Measurements from ENCODE around the gene GNPTG. TPM values are rescaled to one million over a fixed set of nuclear protein-coding genes. Genes with fewer than 3 reads are reported as not detected.
A peak's percentile ranks its signal among the peaks of the same experiment; 100 is the strongest.

Gene GNPTG
- 10 to 100 TPM; 51.5 to 77.0 (median 71.5) TPM for polyA plus RNA-seq (ENCODE audit: insufficient read length in 4 of 4)

DNA sequence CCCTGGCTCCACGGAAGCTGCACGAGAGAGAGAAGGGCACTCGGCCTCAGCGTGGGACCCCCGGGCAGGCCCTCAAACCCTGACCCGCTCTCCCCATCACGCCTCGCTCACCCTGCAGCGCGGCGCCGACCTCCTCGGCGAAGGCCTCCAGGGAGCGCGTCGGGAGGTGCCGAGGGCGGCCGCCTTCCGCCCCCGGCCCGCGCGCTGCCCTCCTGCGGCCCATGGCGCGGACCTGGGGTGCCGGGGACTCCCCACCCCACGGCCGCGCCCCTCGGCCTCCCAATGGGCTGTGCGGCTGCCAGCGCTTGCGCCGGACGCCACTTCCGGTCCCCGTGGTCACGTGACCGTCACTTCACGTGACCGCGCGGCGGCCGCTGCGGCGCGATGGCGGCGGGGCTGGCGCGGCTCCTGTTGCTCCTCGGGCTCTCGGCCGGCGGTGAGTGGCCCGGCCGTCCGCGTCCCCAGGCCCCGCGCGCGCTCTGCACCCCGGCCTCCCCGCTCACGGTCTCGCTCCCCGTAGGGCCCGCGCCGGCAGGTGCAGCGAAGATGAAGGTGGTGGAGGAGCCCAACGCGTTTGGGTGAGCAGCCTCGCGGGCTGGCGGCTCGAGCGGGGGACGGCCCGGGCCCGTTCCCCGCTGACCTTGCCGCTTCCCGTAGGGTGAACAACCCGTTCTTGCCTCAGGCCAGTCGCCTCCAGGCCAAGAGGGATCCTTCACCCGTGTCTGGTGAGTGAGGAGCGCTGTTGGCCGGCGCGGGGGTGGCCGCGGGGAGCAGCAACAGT, at the start of gene GNPTG, which contains the start of gene TSR3:
Gene GNPTG (plus strand): TSS at position 350 of the 781 bp plus-strand sequence. CDS start 35 bp downstream, at position 385.
Gene TSR3 (minus strand): TSS at position 297 of the 781 bp plus-strand sequence. CDS start 74 bp downstream, at position 223.
- DNase-seq (ENCODE audit: low read depth in 4 of 4, low spot score in 2 of 4), result peak in 3 of 4 donors; percentile 65 to 66 (median 66)

DNA sequence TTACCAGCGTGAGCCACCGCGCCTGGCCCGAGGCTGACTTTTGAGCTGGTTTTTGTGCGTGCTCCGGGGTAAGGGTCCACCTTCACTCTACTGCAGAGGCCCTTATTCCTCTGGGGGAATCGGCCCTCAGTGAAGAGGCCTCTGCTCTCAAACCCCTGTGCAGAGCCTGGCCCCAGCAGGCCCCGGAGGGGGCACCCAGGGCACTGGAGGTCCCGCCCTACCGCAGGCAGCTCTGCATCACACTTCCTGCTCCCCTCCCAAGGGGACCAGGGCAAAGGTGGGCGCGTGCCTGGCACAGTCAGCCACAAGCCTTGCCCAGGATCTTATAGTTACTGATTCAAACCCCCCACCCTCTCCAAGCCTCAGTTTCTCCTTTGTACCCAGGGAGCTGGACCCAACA, 45.9 kb upstream of the GNPTG start:
- no peak for DNase-seq (ENCODE audit: low read depth in 4 of 4, low spot score in 2 of 4)

DNA sequence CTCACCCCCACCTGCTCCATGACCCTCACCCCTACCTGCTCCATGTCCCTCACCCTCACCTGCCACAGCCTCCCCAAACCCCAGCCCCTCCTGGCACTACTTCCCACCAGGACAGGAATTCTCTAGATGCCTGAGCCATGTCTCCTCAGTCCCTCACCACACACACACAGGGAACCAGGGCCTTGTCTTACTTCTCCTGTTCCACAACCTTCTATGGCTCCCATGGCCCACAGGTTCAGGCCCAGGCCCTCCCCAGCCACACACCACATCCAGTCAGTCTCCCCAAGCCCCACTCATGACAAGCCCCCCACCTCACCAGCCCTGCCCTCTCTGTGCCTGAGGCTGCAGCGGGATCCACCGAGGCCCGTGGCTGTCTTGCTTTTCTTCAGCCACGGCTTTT, 45.4 kb upstream of the GNPTG start:
- no peak for DNase-seq (ENCODE audit: low read depth in 4 of 4, low spot score in 2 of 4)

DNA sequence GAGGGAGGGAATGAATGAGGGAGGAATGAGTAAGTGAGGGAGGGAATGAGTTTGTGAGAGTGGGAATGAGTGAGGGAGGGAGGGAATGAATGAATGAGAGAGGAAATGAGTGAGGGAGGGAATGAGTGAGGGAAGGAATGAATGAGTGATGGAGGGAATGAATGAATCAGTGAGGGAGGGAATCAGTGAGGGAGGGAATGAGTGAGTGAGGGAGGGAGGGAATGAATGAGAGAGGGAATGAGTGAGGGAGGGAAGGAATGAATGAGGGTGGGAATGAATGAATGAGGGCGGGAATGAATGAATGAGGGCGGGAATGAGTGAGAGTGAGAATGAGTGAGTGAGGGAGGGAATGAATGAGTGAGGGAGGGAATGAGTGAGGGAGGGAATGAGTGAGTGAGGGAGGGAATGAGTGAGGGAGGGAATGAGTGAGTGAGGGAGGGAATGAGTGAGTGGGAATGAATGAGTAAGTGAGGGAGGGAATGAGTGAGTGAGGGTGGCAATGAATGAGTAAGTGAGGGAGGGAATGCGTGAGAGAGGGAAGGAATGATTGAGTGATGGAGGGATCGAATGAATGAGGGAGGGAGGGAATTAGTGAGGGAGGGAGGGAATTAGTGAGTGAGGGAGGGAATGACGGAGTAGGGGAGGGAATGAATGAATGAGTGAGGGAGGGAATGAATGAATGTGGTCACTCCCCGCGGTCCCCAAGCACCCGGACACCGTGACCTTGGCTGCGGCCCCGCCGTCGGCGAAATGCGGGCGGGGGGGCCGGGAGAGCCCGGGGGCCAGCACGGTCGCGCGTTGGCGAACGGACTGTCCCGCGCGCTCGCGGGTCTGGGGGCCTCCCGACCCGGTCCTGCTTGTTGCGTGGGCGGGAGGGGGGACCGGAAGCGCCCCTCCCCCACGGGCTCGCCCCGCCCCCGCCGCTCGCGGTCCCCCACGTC, 43.4 kb upstream of the GNPTG start:
- DNase-seq (ENCODE audit: low read depth in 4 of 4, low spot score in 2 of 4), result no peak

DNA sequence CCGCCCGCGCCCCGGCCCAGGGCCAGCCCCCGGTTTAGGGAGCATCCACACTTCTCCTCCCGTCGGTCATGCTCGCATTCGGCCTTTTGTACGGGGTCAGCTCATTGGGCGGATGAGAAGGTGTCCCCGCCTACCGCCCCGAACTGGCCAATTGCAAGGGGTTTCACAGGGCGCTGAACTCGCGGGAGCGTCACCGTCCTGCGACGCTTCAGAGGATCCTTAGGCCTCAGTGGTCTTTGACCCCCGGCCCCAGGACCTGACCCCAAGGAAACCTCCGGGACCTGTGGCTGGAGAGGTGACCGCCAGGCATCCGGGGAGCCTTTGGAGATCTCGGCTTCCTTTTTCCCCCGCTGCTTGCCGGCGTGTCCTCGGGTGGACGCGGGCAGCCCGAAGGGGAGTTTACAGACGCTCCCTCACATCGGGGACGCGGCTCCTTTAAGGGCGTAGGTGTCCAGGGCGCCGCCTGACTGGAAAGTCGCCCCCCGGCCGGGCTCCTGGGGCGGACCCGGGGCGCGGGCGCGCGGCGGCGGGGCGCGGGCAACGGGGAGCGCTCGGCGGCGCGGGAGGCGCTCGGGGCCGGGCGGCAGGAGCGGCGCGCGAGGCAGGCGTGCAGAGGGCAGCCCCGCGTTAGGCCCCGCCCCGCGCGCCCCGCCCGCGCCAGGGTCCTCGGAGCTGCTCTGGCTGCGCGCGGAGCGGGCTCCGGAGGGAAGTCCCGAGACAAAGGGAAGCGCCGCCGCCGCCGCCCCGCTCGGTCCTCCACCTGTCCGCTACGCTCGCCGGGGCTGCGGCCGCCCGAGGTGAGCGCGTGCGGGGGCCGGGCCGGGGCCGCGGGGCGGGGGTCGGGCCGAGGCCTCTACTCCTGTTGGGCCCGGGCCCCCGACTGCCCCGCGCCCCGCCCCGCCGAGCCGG, 42.5 kb upstream of the GNPTG start, which contains the start of gene UBE2I:
Gene UBE2I (plus strand): TSS at position 660 of the 909 bp plus-strand sequence. CDS start 4,395 bp downstream, outside the sequence.
- peak; percentile 97 to 100 (median 100) for DNase-seq (ENCODE audit: low read depth in 4 of 4, low spot score in 2 of 4)

DNA sequence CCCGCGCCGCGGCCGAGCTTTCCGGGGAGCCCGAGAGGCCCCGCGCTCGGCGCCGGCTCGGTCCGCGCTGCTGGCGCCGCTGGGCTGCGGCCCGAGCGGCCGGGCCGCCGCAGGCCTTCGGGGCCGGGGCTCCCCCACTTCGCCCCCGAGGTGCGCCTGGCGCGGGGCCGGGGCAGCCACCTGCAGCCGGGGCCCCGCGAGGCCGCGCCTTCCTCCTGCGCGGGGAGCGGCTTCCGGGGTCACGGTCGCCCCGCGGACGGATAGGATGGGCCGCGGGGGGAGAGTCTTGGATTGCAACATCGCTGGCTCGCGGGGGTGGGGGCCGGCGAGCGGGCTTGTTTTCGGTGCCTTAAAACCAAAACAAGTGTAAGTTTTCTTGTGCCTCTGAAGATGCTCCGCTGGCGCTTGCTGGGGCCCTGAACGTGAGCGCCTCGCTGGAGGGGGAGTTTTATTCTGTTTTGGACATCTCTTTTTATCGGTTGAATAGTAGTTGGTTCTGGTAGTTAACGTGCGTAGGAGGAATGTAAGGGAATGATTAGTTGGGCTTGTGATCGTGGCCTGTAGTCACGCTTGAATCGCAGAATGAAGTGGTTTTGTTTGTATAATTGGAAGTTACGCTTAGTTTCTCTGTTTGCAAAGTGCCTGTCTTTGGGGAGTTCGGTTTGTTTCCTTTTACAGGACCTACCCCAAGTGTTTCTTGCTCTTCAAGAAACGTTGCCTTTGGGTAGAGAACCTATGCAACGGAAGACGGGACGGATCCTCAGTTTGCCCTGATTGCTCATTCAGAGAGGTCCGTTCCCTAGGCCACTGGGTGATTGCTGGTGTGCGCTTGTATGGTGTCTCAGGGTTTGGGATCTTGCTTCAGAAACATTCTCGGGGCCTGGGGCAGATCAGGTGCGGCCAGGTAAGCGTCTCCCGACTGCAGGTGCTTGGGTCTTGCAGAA, 41.6 kb upstream of the GNPTG start:
- DNase-seq (ENCODE audit: low read depth in 4 of 4, low spot score in 2 of 4), result no peak

DNA sequence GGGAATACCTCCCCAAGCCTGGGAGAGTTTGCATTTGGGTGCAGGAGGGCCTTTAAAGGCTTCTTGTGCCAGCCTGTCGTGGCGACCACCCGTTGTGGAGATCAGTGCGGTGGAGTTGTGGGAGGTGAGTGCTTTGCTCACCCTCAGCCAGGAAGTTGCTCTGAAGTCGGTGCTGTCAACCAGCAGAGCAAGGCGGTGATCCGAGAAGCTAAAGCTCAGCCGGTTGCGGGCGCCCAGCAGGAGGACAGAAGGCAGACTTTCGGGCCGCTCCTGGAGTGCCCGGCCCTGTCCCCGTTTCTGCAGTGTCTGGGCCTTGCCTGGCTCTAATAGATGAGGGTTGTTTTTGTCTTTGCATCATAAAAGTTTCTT, 40.9 kb upstream of the GNPTG start:
- no peak for DNase-seq (ENCODE audit: low read depth in 4 of 4, low spot score in 2 of 4)

DNA sequence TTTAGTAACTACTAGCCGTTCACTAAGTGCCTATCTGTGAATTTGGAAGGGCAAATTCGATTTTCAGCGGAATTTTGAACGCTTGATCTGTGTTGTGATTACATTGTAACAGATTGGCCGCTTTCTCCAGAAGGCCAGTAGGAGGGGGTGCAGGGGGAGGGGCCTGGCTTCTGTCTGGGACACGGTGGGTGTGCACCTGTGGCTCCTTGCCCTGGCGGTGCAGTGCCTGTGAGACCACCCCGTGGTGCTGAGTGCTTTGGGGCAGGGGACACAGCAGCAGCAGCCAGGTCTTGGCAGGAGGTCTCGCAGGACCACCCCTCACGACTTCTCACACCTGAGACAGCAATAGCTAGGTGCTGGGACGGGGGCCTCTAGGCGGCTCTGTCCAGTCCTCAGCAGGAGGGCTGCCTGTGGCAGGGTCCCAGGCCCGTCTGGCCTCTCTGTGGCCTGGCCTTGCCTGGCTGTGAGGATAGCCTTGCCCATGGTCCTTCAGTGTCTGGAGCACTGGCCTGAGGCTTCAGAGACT, 40.5 kb upstream of the GNPTG start:
- DNase-seq (ENCODE audit: low read depth in 4 of 4, low spot score in 2 of 4), result no peak

DNA sequence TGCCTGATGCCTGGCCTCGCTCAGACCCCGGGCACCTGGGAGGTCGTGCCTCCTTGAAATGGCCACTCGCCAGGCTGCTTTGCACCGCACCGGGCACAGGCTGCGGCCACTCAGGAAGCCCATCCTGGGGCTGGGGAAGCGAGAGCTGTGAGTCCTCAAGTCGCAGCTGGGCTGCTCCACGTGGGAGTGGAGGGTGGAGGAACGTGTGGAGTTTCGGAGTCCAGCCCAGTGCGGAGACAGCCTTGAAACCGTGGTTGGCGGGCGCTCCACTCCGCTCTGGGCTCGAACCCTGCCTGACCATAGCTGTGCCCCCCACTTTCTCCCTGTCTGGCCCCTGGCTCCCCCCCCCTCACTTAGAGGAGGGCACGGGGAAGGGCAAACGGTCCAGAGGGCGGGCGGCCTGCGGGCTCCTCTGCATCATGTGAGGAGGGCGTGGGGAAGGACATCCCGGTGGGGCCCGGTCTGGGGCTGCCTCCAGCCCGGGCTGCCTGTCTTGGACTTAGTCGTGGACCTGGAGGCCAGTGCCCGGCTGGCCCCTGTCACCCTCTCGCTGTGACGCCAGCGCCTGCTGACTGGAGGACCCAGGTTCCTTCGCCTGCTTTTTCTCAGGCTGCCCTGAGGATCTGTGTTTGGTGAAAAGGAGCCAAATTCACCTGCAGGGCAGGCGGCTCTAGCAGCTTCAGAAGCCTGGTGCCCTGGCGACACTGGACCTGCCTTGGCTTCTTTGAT, 39.8 kb upstream of the GNPTG start:
- no peak for DNase-seq (ENCODE audit: low read depth in 4 of 4, low spot score in 2 of 4)

DNA sequence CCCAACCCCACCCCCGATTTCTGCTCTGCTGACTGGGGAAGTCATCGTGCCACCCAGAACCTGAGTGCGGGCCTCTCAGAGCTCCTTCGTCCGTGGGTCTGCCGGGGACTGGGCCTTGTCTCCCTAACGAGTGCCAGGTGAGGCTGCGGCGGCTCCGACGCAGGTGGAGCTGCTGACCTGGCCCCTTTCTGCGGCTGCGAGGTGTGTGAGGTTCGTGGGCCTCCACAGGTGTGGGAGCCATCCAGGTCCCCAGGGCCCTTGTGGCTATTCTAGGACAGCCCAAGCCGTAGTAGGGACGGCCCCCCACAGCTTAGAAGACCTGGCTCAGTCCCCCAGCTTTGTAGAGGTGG, 39.3 kb upstream of the GNPTG start:
- no peak for DNase-seq (ENCODE audit: low read depth in 4 of 4, low spot score in 2 of 4)

DNA sequence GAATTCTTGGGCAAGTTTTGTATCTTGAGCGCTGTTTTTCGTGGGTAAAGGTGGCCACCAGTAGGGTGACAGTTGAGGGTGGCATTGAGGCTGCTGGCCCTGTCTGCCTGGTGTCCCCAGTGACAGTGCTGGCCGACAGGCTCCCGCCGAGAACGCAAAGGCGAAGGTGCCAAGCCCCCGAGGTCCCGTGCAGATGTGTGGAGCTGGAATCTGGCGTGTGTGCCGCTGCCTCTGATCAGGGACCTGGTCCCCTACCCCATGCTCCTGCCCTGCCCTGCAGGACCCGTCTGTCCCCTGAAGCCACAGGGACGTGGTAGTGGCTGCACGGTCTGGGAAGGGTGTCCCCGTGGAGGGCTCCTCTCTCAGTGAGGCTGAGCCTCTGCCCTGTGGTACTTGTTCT, 38.8 kb upstream of the GNPTG start:
- no peak for DNase-seq (ENCODE audit: low read depth in 4 of 4, low spot score in 2 of 4)

DNA sequence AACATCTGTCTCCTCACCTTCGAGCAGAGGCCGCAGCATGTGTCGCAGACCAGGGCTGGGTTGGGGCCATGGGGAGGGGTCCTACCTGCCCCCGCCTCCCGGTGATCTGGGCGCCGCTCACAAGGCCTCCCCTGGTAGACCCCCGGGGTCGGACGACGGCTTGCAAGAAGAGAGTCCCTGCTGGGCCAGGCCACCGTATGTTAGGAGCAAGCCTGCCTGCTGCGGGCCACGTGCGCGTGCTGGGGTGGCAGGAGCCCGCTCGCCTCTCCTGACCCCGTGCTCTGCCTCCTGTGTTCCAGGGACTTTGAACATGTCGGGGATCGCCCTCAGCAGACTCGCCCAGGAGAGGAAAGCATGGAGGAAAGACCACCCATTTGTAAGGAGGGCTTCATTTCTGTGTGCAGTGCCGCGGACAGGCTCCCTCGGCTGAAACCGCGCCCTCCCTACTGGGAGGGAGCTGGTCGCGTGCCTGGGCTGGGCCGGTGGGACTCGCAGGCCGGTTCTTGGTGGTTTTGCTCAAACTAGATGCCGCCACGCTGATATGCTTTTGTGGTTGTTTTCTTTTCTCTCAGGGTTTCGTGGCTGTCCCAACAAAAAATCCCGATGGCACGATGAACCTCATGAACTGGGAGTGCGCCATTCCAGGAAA, 37.9 kb upstream of the GNPTG start:
- DNase-seq (ENCODE audit: low read depth in 4 of 4, low spot score in 2 of 4), result no peak

DNA sequence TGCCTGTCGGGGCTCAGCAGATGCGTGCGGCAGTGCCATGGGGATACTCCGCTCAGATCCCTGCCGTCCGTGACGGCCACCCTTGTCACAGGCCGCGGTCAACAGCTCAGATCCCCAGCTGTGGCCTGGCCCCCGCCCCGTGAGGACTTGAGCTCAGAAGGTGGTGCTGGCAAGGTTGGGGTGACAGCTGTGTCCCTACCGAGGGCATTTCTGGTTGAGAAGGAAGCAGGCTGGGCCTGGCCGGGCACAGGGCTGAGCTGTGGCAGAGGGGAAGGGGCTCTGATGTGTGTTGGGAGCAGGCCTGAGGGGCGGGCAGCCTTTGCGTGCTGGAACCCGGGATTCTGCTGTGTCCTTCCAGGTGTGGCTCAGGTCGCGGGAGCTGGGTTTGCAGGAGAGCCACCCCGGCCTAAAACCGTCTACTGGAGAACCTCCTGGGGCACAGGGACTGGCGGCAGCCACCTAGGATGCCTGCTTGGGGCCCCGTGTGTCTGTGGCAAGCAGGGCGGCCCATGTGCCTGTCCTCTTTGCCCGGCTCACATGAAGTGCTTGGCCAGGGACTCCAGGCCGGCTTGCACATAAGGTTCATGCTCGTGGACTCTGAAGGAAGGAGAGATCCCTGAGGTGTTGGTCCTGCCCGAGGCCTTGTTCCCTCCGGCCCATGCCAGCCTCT, 37.2 kb upstream of the GNPTG start:
- DNase-seq (ENCODE audit: low read depth in 4 of 4, low spot score in 2 of 4), result no peak

DNA sequence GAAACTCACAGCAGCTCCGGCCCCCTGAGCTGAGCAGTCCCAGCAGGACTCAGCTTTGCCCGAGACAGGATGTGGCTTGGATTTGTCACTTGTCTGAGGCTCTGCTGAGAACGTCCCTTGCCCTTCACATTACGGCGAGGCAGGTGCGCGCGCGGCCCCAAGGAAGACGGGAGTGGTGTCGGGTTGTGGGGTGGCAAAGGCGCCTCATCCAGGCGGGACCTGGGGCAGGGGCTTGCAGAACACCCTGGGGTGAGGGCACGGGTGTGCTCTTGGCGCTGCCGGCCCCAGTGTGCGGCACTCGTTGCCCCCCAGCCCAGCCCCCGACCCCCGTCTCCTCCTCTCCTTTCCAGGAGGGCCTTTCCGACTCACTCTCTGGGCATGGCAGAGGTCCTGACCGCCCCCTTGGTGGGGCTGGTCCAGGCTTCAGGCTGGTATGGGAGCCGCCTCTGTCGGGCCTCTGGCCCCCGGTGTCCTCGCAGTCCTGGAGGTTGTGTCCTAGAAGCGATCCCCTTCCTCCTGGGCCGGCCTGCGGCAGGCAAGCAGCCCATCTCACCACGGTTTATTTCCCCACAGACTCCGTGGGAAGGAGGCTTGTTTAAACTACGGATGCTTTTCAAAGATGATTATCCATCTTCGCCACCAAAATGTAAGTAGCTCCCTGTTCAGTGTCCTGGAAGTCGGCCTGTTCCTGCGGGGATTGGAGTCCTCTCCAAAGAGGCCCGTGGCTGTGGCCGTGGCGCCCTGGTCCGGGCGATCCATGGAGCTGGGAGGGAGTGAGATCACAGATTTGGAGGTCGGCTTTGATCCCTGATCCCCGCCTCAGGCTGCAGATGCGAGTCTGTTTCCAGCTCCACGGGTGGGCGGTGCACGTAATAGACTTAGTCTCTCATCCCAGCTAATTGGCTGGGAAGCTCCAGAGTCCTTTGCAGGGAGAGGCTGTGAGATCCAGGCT, 36.4 kb upstream of the GNPTG start:
- DNase-seq (ENCODE audit: low read depth in 4 of 4, low spot score in 2 of 4), result no peak

DNA sequence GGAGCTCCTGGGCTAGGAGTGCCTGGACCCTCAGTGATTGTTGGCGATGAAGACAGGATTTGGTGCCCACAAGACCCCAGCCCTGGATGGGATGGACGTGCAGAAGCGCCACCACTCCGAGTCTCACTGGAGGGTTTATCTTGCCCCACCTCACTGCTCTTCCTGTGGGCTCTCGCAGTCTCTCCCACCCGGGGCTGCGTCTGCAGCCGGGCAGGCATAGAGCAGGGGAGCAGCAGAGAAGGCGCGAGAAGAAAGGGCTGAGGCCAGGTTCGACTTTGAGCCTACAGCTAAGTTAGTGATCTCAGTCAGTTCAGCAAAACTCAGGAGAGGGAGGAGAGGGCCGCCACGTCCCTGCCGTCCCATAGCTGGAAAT, 35.7 kb upstream of the GNPTG start:
- no peak for DNase-seq (ENCODE audit: low read depth in 4 of 4, low spot score in 2 of 4)

Measured in left renal cortex interstitium (tissue), 4 donors.